Esophagus squamous epithelium (tissue), 5 donors: Measurements from ENCODE around the gene RGS6. TPM values are rescaled to one million over a fixed set of nuclear protein-coding genes. Genes with fewer than 3 reads are reported as not detected.

ENCODE experiments used
- DNase-seq: peaks from one replicate; lab custom pipeline; 2025; lab: John Stamatoyannopoulos, UW
- H3K27ac ChIP-seq, 4 donors: fragments of 200-600 bp; sonication (generic); one replicate each; pipeline ENCODE4 v1.5.1; 2016 to 2019; ENCODE audit warnings: mild to moderate bottlenecking in 1 of 4
- H3K27me3 ChIP-seq, 4 donors: fragments of 200-600 bp; sonication (generic); 1 replicate in 3 of 4; 2 replicates in 1 of 4; pipeline versions ENCODE4 v1.5.1 to v1.6.0; 2017 to 2021; ENCODE audit warnings: antibody characterized with exemption in 1 of 4
- H3K36me3 ChIP-seq, 3 donors: fragments of 200-600 bp; sonication (generic); one replicate each; pipeline ENCODE4 v1.5.1; 2016 to 2019
- H3K4me1 ChIP-seq, 3 donors: fragments of 200-600 bp; sonication (generic); one replicate each; pipeline ENCODE4 v1.5.1; 2017 to 2019
- H3K4me3 ChIP-seq, 4 donors: fragments of 200-600 bp; sonication (generic); 1 replicate in 3 of 4; 2 replicates in 1 of 4; pipeline ENCODE4 v1.5.1; 2016 to 2019; ENCODE audit warnings: mild to moderate bottlenecking in 2 of 4, moderate library complexity in 1 of 4
- H3K9me3 ChIP-seq, 3 donors: fragments of 200-600 bp; sonication (generic); one replicate each; pipeline ENCODE4 v1.5.1; 2016 to 2019
- CTCF ChIP-seq, 6 experiments: fragments of 450-650 bp in 4 of 6; fragments of 200-600 bp in 2 of 6; sonication (generic) in 2 of 6; IDR thresholded peaks; one replicate each; pipeline ENCODE4 v1.5.1; 2016 to 2019; ENCODE audit warnings: antibody characterized with exemption in 6 of 6, mild to moderate bottlenecking in 4 of 6, moderate library complexity in 4 of 6
- POLR2A ChIP-seq, 4 donors: fragments of 450-650 bp; IDR thresholded peaks; one replicate each; pipeline ENCODE4 v1.6.1; 2017; ENCODE audit warnings: antibody characterized with exemption in 4 of 4, mild to moderate bottlenecking in 4 of 4, moderate library complexity in 3 of 4
- WGBS, 2 donors: methylation state at CpG; one replicate each; pipeline ENCODE4 v1.1.5; 2018; 5-methylcytosine and 5-hydroxymethylcytosine counted together
- intact Hi-C: fragments of 100-400 bp; cut with DNase I; formaldehyde crosslinking; loops from one replicate; pipeline ENCODE4 v1.15.0; 2022
- total RNA-seq, 4 donors: library from RNA; depleted of rRNA; stranded (reverse); fragments of >200 nt; gene quantifications; one replicate each; pipeline ENCODE4 v1.1.0, GENCODE V29; 2016
- donor health status: DM: yes; HTN: yes; CAD: no.

RGS6 gene
- total RNA-seq, 4 donors from 2014 or later = 0.06 to 0.76 (median 0.66) TPM; not detected in 1

- no peak for TF ChIP-seq CTCF (IDR thresholded peaks at IDR 0.05)
- TF ChIP-seq POLR2A (IDR thresholded peaks at IDR 0.05) = no peak
- 67 to 69% methylated on average over 5 to 6 of the region's 6 CpGs for WGBS, 2 donors
- no peaks in the 10 kb centered on the region for H3K36me3 ChIP-seq
- no peak overlapping the region for H3K27ac ChIP-seq
- no peak overlapping the region for H3K4me3 ChIP-seq
- no peak for DNase-seq
- H3K27me3 ChIP-seq = peaks cover 0 to 8% (median 0%) of the 10 kb centered on the region in 4 donors
- intact Hi-C loops = no loop called here
- H3K4me1 ChIP-seq = peaks cover 0 to 11% (median 0%) of the 10 kb centered on the region in 3 donors
- peaks cover 0 to 8% (median 0%) of the 10 kb centered on the region in 3 donors for H3K9me3 ChIP-seq
Observed at GRCh38 chr14:72528059-72528862, 596.0 kb downstream of the RGS6 start.

GRCh38 chr14:72528863-72529175 lies 596.6 kb downstream of the RGS6 start:
- intact Hi-C loops = no loop called here
- Histone ChIP-seq H3K27ac (no peak overlapping the region), H3K4me1 (peaks cover 0 to 5% (median 0%) of the 10 kb centered on the region in 3 donors), H3K4me3 (no peak overlapping the region), H3K36me3 (no peaks in the 10 kb centered on the region), H3K9me3 (peaks cover 0 to 9% (median 0%) of the 10 kb centered on the region in 3 donors), H3K27me3 (peaks cover 0 to 8% (median 0%) of the 10 kb centered on the region in 4 donors)
- no peak for TF ChIP-seq POLR2A (IDR thresholded peaks at IDR 0.05)
- TF ChIP-seq CTCF (IDR thresholded peaks at IDR 0.05) = no peak
- WGBS, 2 donors = 55 to 61% methylated on average over 2 of the region's 2 CpGs
- DNase-seq = no peak

- DNase-seq = no peak
- H3K4me3 ChIP-seq = no peak overlapping the region
- peaks cover 0 to 8% (median 0%) of the 10 kb centered on the region in 4 donors for H3K27me3 ChIP-seq
- H3K4me1 ChIP-seq = peaks cover 0 to 6% (median 0%) of the 10 kb centered on the region in 3 donors
- H3K9me3 ChIP-seq = peaks cover 0 to 9% (median 0%) of the 10 kb centered on the region in 3 donors
- 93 to 94% methylated on average over 3 of the region's 3 CpGs for WGBS, 2 donors
- intact Hi-C loops = no loop called here
- no peak overlapping the region for H3K27ac ChIP-seq
- H3K36me3 ChIP-seq = no peaks in the 10 kb centered on the region
- no peak for TF ChIP-seq CTCF (IDR thresholded peaks at IDR 0.05)
- no peak for TF ChIP-seq POLR2A (IDR thresholded peaks at IDR 0.05)
Observed at GRCh38 chr14:72532686-72533454, 600.6 kb downstream of the RGS6 start.

GRCh38 chr14:72535485-72535884 lies 603.3 kb downstream of the RGS6 start:
- H3K27ac ChIP-seq = no peak overlapping the region
- no peak overlapping the region for H3K4me3 ChIP-seq
- no peaks in the 10 kb centered on the region for H3K27me3 ChIP-seq
- peaks cover 0 to 6% (median 0%) of the 10 kb centered on the region in 3 donors for H3K4me1 ChIP-seq
- DNase-seq = no peak
- 33 to 61% methylated on average over 1 of the region's 1 CpG for WGBS, 2 donors
- peaks cover 0 to 9% (median 0%) of the 10 kb centered on the region in 3 donors for H3K9me3 ChIP-seq
- TF ChIP-seq POLR2A (IDR thresholded peaks at IDR 0.05) (no peak), CTCF (IDR thresholded peaks at IDR 0.05) (no peak)
- intact Hi-C loops = no loop called here
- H3K36me3 ChIP-seq = no peaks in the 10 kb centered on the region

- WGBS, 2 donors = 88 to 93% methylated on average over 1 to 2 of the region's 3 CpGs
- DNase-seq = no peak
- H3K9me3 ChIP-seq = no peaks in the 10 kb centered on the region
- H3K27ac ChIP-seq = no peak overlapping the region
- no peak overlapping the region for H3K4me3 ChIP-seq
- H3K4me1 ChIP-seq = peaks cover 0 to 6% (median 0%) of the 10 kb centered on the region in 3 donors
- intact Hi-C loops = no loop called here
- H3K27me3 ChIP-seq = peaks cover 0 to 5% (median 0%) of the 10 kb centered on the region in 4 donors
- no peak for TF ChIP-seq POLR2A (IDR thresholded peaks at IDR 0.05)
- TF ChIP-seq CTCF (IDR thresholded peaks at IDR 0.05) = no peak
- no peaks in the 10 kb centered on the region for H3K36me3 ChIP-seq
Observed at GRCh38 chr14:72538387-72538786, 606.2 kb downstream of the RGS6 start.
